IPS-18c (cell line): ENCODE results near the gene EEF2K.
"Not testable (repeated sequence)": the region's sequence is repeated elsewhere in the genome, so short reads cannot be mapped to it uniquely, and the experiment has no call there.

ENCODE experiments used
- H3K4me3 ChIP-seq: 2 replicates; pipeline ENCODE4 v1.7.0; 2013; ENCODE audit warnings: low read depth, mild to moderate bottlenecking, low read length, moderate library complexity; ENCODE audit not compliant: insufficient read depth
- H3K9me3 ChIP-seq: one replicate; pipeline ENCODE4 v1.6.1; 2013; ENCODE audit warnings: mild to moderate bottlenecking, low read length, moderate library complexity; ENCODE audit not compliant: control insufficient read depth, insufficient read depth

EEF2K gene

GRCh38 chr16:22296225-22297113 lies 90.4 kb downstream of the EEF2K start:
- Histone ChIP-seq H3K4me3 (peak overlapping the region; percentile 56; the same call in 1 of the 2 replicates), H3K9me3 (no peaks in the 10 kb centered on the region)

- H3K9me3 ChIP-seq = no peaks in the 10 kb centered on the region
- H3K4me3 ChIP-seq = peak within 1 kb of the TSS; percentile 93
Measured at GRCh38 chr16:22297114-22297870, 91.2 kb downstream of the EEF2K start, which contains the start of gene POLR3E. Gene POLR3E (plus strand): TSS chr16:22297409. CDS start chr16:22302969, 5,560 bp downstream.

GRCh38 chr16:22297871-22298733 lies 92.0 kb downstream of the EEF2K start:
- H3K9me3 ChIP-seq = no peaks in the 10 kb centered on the region
- peak overlapping the region; percentile 93 for H3K4me3 ChIP-seq

GRCh38 chr16:22299036-22299435 lies 93.0 kb downstream of the EEF2K start:
- Histone ChIP-seq H3K9me3 (no peaks in the 10 kb centered on the region), H3K4me3 (no peak overlapping the region)

- H3K4me3 ChIP-seq = no peak overlapping the region
- no peaks in the 10 kb centered on the region for H3K9me3 ChIP-seq
Measured at GRCh38 chr16:22300427-22301071, 94.5 kb downstream of the EEF2K start.

GRCh38 chr16:22301423-22301822 lies 95.3 kb downstream of the EEF2K start:
- H3K4me3 ChIP-seq, H3K9me3 ChIP-seq: not testable (repeated sequence)

GRCh38 chr16:22302776-22303363 lies 96.8 kb downstream of the EEF2K start:
- no peaks in the 10 kb centered on the region for H3K9me3 ChIP-seq
- no peak overlapping the region for H3K4me3 ChIP-seq

- no peaks in the 10 kb centered on the region for H3K9me3 ChIP-seq
Measured at GRCh38 chr16:22304411-22304810, 98.3 kb downstream of the EEF2K start.

GRCh38 chr16:22306788-22307187 lies 100.7 kb downstream of the EEF2K start:
- H3K9me3 ChIP-seq = no peaks in the 10 kb centered on the region
- H3K4me3 ChIP-seq = no peak overlapping the region

More at GRCh38 chr16:22304411-22304810, 98.3 kb downstream of the EEF2K start:
- no peak overlapping the region for H3K4me3 ChIP-seq

GRCh38 chr16:22307838-22308237 lies 101.8 kb downstream of the EEF2K start:
- Histone ChIP-seq H3K9me3 (no peaks in the 10 kb centered on the region), H3K4me3 (no peak overlapping the region)

- no peaks in the 10 kb centered on the region for H3K9me3 ChIP-seq
- no peak overlapping the region for H3K4me3 ChIP-seq
Measured at GRCh38 chr16:22308824-22309520, 102.9 kb downstream of the EEF2K start.

GRCh38 chr16:22311520-22311919 lies 105.4 kb downstream of the EEF2K start:
- H3K4me3 ChIP-seq = no peak overlapping the region

GRCh38 chr16:22312897-22313781 lies 107.1 kb downstream of the EEF2K start:
- no peak overlapping the region for H3K4me3 ChIP-seq
- H3K9me3 ChIP-seq = no peaks in the 10 kb centered on the region

More at GRCh38 chr16:22311520-22311919, 105.4 kb downstream of the EEF2K start:
- no peaks in the 10 kb centered on the region for H3K9me3 ChIP-seq

- H3K4me3 ChIP-seq = no peak overlapping the region
- no peaks in the 10 kb centered on the region for H3K9me3 ChIP-seq
Measured at GRCh38 chr16:22313876-22314470, 107.9 kb downstream of the EEF2K start.
